ENCODE measurements around the gene TSC22D3. TPM values are rescaled to one million over a fixed set of nuclear protein-coding genes. Genes with fewer than 3 reads are reported as not detected.

The TSC22D3 gene
- total RNA-seq, 3 donors from 2014 or later = 14.1 to 118 (median 64.7) TPM

DNA sequence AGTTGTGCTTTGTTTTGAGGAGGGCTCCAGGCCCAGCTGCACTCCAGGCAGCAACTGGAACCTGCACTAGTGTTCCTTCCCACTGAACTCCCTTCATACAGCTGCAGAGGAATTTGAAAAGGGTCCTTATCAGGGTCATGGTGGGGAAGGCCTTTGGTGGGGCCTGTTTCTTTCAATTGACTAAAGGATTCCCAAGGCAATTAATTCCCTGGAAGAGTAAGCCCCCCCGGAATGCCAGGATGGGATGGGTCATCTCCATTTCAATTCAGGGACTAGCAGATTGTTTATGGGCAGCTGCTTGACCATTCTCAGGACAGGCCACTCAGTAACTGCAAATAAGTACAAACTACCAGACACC is 45.3 kb downstream of the TSC22D3 start:
- H3K4me1 ChIP-seq (ENCODE audit: low read depth) = peaks cover 11% of the 10 kb centered on the region
- ATAC-seq = no peak

GRCh38 chrX:107729558-107730297 is 45.9 kb downstream of the TSC22D3 start:
- Histone ChIP-seq H3K4me1 (ENCODE audit: low read depth) (peaks cover 11% of the 10 kb centered on the region), H3K4me3 (no peak overlapping the region), H3K36me3 (ENCODE audit: low read depth) (no peaks in the 10 kb centered on the region), H3K9me3 (no peaks in the 10 kb centered on the region)
- no peak for ATAC-seq
- TF ChIP-seq, protein P1, sequence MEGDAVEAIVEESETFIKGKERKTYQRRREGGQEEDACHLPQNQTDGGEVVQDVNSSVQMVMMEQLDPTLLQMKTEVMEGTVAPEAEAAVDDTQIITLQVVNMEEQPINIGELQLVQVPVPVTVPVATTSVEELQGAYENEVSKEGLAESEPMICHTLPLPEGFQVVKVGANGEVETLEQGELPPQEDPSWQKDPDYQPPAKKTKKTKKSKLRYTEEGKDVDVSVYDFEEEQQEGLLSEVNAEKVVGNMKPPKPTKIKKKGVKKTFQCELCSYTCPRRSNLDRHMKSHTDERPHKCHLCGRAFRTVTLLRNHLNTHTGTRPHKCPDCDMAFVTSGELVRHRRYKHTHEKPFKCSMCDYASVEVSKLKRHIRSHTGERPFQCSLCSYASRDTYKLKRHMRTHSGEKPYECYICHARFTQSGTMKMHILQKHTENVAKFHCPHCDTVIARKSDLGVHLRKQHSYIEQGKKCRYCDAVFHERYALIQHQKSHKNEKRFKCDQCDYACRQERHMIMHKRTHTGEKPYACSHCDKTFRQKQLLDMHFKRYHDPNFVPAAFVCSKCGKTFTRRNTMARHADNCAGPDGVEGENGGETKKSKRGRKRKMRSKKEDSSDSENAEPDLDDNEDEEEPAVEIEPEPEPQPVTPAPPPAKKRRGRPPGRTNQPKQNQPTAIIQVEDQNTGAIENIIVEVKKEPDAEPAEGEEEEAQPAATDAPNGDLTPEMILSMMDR (IDR thresholded peaks at IDR 0.05) = no peak
- DNase-seq = no peak
- intact Hi-C loops (cut with DNase I, micrococcal nuclease) = no loop called here

More for the DNA sequence above, 45.3 kb downstream of the TSC22D3 start:
- H3K9me3 ChIP-seq = no peaks in the 10 kb centered on the region
- H3K36me3 ChIP-seq (ENCODE audit: low read depth) = no peaks in the 10 kb centered on the region
- TF ChIP-seq, protein P1 (IDR thresholded peaks at IDR 0.05) = no peak
- DNase-seq = no peak
- H3K4me3 ChIP-seq = no peak overlapping the region
- intact Hi-C loops (cut with DNase I, micrococcal nuclease) = no loop called here

DNA sequence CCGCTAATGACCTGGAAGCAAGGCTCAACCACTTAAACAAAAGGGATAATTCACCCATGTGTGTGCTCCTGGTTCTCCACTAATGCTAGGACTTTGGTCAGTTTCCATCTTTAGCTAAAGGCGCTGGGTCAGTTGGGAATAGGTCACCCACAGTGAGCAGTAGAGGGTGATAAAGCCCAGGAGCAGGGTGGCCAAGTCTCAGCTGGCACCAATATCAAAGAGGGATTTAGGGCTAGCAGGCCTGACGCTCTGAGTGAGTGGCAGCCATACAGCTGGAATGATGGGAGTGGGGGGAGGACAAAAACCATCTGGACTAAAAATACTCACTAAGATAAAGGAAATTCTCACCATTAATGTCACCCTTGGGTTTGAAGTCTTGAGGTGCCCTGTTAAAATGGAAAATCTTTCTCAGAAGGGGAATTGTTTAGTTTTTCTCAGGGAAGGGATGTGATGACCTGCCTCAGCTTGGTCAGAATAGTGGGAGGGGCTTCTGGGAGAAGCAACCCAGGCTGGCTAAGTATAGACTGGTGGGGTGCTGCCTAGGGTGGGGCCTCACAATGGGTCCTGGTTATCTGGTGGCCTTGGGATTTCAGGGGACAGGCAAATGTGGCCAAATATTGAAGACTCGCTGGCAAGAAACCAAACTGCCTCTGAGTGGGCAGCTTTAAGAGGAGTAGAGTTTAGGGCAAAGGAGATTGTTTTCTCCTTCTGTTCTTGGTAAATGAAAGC is 47.1 kb downstream of the TSC22D3 start:
- no peaks in the 10 kb centered on the region for H3K36me3 ChIP-seq (ENCODE audit: low read depth)
- H3K9me3 ChIP-seq = no peaks in the 10 kb centered on the region
- intact Hi-C loops (cut with DNase I, micrococcal nuclease) = no loop called here
- TF ChIP-seq, protein P1 (IDR thresholded peaks at IDR 0.05) = no peak
- no peak for DNase-seq
- no peak for ATAC-seq
- peaks cover 11% of the 10 kb centered on the region for H3K4me1 ChIP-seq (ENCODE audit: low read depth)
- H3K4me3 ChIP-seq = no peak overlapping the region

DNA sequence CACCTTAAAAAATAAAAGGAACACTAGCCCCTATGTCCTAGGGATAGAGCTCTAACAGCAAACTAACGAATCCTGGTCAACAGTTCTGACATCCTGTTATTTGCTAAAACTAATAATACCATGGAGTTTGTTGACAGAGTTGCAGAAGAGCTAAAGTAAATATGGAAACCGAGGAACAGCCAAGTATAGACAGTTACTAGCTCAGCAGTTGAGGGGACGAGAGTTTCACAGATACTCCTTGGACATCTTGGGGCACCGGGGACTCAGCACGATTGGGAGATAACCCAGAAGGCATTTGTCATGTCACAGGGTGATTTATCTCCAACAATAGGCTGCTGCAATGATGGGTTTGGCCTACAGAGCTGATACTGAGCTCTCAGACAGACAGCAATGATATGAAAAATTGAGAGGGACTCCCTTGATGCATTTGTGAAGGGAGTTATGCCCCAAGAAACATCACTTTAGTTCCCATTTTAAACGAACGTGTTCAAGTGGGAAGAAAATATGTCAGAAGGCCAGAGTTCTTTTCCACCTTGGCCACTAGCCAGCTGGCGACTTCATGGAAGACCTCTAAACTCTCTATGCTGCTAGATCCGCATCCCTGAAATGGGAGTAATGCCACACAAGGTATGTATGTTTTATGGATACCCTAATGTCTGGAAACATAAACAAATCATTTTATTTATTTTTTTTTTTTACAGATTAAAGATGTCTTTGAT is 48.6 kb downstream of the TSC22D3 start:
- no peaks in the 10 kb centered on the region for H3K9me3 ChIP-seq
- ATAC-seq (no peak), DNase-seq (no peak)
- H3K4me1 ChIP-seq (ENCODE audit: low read depth) = peaks cover 11% of the 10 kb centered on the region
- TF ChIP-seq, protein P1 (IDR thresholded peaks at IDR 0.05) = no peak
- no peaks in the 10 kb centered on the region for H3K36me3 ChIP-seq (ENCODE audit: low read depth)
- intact Hi-C loops (cut with DNase I, micrococcal nuclease) = no loop called here
- H3K4me3 ChIP-seq = no peak overlapping the region

- ATAC-seq = peak; percentile 60
- H3K4me3 ChIP-seq = no peak overlapping the region
- peak in 1 of 3 donors; percentile 23 for DNase-seq
- intact Hi-C loops (cut with DNase I, micrococcal nuclease) = no loop called here
- peaks cover 7% of the 10 kb centered on the region for H3K4me1 ChIP-seq (ENCODE audit: low read depth)
- no peaks in the 10 kb centered on the region for H3K36me3 ChIP-seq (ENCODE audit: low read depth)
- TF ChIP-seq, protein P1 (IDR thresholded peaks at IDR 0.05) = no peak
- no peaks in the 10 kb centered on the region for H3K9me3 ChIP-seq
Measured at GRCh38 chrX:107725761-107726555, 49.6 kb downstream of the TSC22D3 start.

Measured in mucosa of descending colon (tissue), 3 donors.